Stimulated activated naive CD8-positive, alpha-beta T cell treated with anti-CD3 and anti-CD28 coated beads, Interleukin-15, Interleukin-2, amounts not matched to agents 100 ng/mL and 50 ng/mL, for 24 hours (primary cell): ENCODE data around the gene NADSYN1.
"Not testable (repeated sequence)": the region's sequence is repeated elsewhere in the genome, so short reads cannot be mapped to it uniquely, and the experiment has no call there.

Experiments used
- H3K27ac Mint-ChIP-seq: one replicate; pipeline ENCODE4 v1.8.0; 2021; ENCODE audit warnings: mild to moderate bottlenecking, mixed read lengths
- H3K27me3 Mint-ChIP-seq: one replicate; pipeline ENCODE4 v1.8.0; 2021; ENCODE audit warnings: mixed read lengths
- H3K36me3 Mint-ChIP-seq: one replicate; pipeline ENCODE4 v1.8.0; 2021; ENCODE audit warnings: low read depth, mixed read lengths
- H3K4me1 Mint-ChIP-seq: one replicate; pipeline ENCODE4 v1.8.0; 2021; ENCODE audit warnings: low read depth, mixed read lengths
- H3K4me3 Mint-ChIP-seq: one replicate; pipeline ENCODE4 v1.8.0; 2021; ENCODE audit warnings: mild to moderate bottlenecking, mixed read lengths
- H3K9me3 Mint-ChIP-seq: one replicate; pipeline ENCODE4 v1.8.0; 2021; ENCODE audit warnings: mixed read lengths

The NADSYN1 gene

DNA sequence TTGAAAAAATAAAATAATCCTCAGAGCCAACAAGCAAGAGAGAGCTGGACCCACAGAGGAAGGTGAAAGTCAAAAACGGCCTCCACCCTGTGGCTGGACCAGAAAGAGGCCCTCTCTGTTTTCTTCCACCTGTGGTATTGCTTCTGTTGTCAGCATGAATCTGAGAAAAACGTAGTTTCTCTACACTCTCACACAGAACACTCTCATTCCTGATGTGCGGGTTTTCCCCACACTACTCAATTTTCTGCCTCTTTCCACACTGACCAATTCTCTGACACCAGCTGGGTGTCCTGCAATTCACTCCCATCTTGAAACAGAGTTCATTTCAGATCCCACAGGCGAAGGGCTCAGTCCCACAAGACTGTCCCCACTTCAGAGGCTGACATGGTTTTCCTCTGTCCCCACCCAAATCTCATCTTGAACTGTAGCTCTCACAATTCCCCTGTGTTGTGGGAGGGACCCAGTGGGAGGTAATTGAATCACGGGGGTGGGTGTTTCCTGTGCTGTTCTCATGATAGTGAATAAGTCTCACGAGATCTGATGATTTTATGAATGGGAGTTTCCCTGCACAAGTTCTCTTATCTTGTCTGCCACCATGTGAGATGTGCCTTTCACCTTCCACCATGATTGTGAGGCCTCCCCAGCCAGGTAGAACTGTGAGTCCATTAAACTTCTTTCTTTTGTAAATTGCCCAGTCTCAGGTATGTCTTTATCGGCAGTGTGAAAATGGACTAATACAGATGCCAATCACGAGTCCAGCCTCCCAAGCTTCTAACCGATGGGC lies 87.7 kb downstream of the NADSYN1 start:
- not testable (repeated sequence) for H3K4me3 Mint-ChIP-seq, H3K27ac Mint-ChIP-seq, H3K36me3 Mint-ChIP-seq
- peaks cover 12% of the 10 kb centered on the region for H3K27me3 Mint-ChIP-seq
- peaks cover 12% of the 10 kb centered on the region for H3K9me3 Mint-ChIP-seq
- H3K4me1 Mint-ChIP-seq = peaks cover 27% of the 10 kb centered on the region

DNA sequence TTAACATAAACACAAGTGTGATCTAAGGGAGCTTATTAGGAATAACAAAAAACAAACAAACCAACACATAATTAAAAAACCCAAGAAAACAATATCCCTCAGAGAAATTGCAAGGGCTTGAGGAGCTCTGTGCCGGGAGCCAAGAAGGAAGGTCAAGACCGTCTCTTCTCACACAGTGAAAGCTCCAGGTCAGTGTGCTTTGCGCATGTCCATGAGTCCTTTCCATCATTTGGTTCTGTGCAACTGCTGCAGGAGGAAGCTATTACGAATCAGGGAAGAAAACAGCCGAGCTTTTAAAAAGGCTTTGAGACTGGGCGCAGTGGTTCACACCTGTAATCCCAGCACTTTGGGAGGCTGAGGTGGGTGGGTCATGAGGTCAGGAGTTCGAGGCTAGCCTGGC lies 89.4 kb downstream of the NADSYN1 start:
- no peak overlapping the region for H3K27ac Mint-ChIP-seq
- H3K36me3 Mint-ChIP-seq = peaks cover 4% of the 10 kb centered on the region
- peaks cover 27% of the 10 kb centered on the region for H3K4me1 Mint-ChIP-seq
- no peak overlapping the region for H3K4me3 Mint-ChIP-seq
- H3K27me3 Mint-ChIP-seq = peaks cover 19% of the 10 kb centered on the region
- peaks cover 19% of the 10 kb centered on the region for H3K9me3 Mint-ChIP-seq

DNA sequence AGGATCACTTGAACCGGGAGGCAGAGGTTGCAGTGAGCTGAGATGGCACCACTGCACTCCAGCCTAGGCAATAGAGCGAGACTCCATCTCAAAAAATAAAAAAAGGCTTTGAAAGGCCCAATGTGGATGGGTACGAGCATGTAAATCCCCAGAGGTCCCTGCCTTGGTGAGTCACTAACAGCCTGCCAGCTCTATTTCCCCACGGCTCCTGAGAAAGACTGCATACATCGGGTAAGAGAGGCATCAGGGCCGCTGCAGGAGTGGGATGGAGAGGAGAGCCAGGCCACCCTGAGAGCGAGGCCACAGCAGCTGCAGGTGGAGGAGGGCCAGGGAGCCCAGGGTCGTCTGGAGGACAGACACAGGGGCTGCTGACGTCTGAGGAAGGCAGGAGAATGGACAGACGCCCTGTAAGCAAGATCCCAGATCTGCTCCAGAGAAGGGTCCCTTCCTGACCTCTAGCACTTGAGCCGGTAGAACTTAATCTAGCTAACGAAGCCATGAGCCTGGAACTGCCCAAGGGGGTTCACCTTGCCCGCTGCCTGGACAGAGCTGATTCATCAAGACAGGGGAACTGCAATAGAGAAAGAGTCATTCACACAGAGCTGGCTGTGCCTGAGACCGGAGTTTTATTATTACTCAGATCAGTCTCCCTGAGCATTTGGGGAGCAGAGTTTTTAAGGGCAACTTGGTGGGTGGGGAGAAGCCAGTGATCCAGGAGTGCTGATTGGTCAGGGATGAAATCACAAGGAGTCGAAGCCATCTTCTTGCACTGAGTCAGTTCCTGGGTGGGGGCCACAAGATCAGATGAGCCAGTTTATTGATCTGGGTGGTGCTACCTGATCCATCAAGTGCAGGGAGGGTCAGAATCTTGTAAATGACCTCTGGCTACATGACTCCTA lies 90.1 kb downstream of the NADSYN1 start:
- Mint-ChIP-seq H3K9me3 (peaks cover 19% of the 10 kb centered on the region), H3K4me1 (peaks cover 27% of the 10 kb centered on the region), H3K27ac (peak overlapping the region; percentile 26), H3K36me3 (peaks cover 4% of the 10 kb centered on the region), H3K27me3 (peaks cover 25% of the 10 kb centered on the region), H3K4me3 (no peak overlapping the region)

DNA sequence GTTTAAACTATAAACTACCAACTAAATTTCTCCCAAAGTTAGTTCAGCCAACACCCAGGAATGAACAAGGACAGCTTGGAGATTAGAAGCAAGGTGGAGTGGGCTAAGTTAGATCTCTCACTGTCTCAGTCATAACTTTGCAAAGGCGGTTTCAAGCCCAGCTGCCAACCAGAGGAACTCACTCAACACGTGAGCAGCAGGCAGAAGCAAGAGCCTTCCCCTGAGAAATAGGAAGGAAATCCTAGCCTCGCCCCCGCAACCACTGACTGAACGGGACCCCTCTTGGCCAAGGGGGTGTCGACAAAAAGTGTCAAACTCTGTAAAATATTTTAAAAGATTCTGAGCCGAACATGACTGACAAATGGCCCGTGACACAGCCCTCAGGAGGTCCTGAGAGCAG lies 90.9 kb downstream of the NADSYN1 start:
- peaks cover 27% of the 10 kb centered on the region for H3K4me1 Mint-ChIP-seq
- H3K4me3 Mint-ChIP-seq = no peak overlapping the region
- H3K9me3 Mint-ChIP-seq = peaks cover 19% of the 10 kb centered on the region
- H3K27me3 Mint-ChIP-seq = peaks cover 28% of the 10 kb centered on the region
- H3K36me3 Mint-ChIP-seq = peaks cover 4% of the 10 kb centered on the region
- peak overlapping the region; percentile 26 for H3K27ac Mint-ChIP-seq

DNA sequence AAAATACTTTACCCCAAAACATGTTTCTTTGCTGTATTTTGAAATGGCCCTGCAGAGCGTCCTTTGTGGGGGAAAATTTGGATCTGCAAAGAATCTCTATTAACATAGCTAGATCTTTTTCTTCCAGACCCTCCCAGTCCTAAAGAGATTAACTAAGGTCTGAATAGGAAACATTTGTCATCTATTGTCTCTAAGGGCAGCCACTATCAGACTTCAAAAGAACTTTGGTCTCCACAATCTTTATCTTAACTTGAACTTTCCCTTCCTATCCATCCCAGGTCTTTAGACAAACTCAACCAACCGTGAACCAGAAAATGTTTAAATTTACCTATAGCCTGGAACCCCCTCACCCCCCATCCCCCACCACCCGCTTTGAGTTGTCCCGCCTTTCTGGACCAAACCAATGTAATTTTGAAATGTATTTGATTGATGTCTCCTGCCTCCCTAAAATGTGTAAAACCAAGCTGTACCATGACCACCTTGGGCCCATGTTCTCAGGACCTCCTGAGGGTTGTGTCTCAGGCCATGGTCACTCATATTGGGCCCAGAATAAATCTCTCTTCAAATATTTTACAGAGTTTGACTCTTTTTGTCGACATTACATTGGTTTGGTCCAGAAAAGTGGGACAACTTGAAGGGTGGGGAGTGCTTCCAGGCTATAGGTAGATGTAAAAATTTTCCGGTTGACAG lies 91.7 kb downstream of the NADSYN1 start:
- no peak overlapping the region for H3K27ac Mint-ChIP-seq
- peaks cover 36% of the 10 kb centered on the region for H3K27me3 Mint-ChIP-seq
- peaks cover 27% of the 10 kb centered on the region for H3K4me1 Mint-ChIP-seq
- peaks cover 19% of the 10 kb centered on the region for H3K9me3 Mint-ChIP-seq
- peaks cover 4% of the 10 kb centered on the region for H3K36me3 Mint-ChIP-seq
- no peak overlapping the region for H3K4me3 Mint-ChIP-seq

DNA sequence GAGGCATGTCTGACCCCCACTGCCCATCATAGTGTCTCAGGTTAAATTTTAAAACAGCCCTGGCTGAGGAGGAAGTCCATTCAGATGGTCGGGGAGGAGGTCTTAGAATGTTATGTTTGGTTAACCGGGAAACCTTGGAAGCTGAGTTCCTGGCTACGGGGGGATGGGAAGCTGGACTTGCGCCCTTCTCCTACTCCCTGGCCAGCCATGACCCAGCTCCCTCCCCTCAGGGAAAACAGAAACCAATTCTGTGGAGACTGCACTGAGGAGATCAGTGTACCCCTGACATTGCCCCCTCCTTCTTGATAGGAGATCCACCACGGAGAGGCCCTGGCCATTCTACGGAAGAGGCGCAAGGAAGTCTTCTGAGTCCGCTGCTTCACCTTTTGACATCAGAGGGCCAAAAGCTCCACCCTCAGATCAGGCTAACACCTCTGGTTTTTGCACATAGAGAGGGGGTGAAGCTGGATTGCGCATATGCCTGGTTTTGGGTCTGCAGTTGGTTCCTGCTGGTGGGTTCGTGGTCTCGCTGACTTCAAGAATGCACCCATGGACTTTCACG lies 92.5 kb downstream of the NADSYN1 start:
- H3K36me3 Mint-ChIP-seq = peaks cover 4% of the 10 kb centered on the region
- no peak overlapping the region for H3K4me3 Mint-ChIP-seq
- H3K27ac Mint-ChIP-seq = no peak overlapping the region
- peaks cover 43% of the 10 kb centered on the region for H3K27me3 Mint-ChIP-seq
- peaks cover 27% of the 10 kb centered on the region for H3K4me1 Mint-ChIP-seq
- peaks cover 19% of the 10 kb centered on the region for H3K9me3 Mint-ChIP-seq

DNA sequence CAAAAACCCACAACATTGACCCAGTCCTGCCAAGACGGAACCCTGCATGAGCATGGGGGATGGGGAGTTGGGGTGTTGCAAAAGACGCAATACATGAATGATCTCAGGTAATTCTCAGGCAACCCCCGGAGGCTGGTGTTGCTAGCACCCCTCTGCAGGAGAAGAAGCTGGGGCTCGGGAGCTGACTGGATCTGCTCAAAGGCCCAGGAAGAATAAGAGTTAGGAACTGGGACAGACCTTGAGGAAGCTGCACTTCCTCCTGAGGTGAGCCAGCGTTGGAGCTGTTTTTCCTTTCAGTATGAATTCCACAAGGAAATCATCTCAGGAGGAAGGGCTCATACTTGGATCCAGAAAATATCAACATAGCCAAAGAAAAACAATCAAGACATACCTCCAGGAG lies 95.1 kb downstream of the NADSYN1 start, which contains the start of gene KRTAP5-9:
Gene KRTAP5-9 (plus strand): TSS at position 301 of the 400 bp plus-strand sequence. CDS start 238 bp downstream, outside the sequence.
- peaks cover 6% of the 10 kb centered on the region for H3K9me3 Mint-ChIP-seq

DNA sequence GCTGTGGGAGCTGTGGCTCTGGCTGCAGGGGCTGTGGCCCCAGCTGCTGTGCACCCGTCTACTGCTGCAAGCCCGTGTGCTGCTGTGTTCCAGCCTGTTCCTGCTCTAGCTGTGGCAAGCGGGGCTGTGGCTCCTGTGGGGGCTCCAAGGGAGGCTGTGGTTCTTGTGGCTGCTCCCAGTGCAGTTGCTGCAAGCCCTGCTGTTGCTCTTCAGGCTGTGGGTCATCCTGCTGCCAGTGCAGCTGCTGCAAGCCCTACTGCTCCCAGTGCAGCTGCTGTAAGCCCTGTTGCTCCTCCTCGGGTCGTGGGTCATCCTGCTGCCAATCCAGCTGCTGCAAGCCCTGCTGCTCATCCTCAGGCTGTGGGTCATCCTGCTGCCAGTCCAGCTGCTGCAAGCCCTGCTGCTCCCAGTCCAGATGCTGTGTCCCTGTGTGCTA lies 95.7 kb downstream of the NADSYN1 start:
- H3K4me3 Mint-ChIP-seq = no peak overlapping the region
- no peaks in the 10 kb centered on the region for H3K36me3 Mint-ChIP-seq
- H3K9me3 Mint-ChIP-seq = peaks cover 6% of the 10 kb centered on the region
- peaks cover 16% of the 10 kb centered on the region for H3K4me1 Mint-ChIP-seq
- H3K27me3 Mint-ChIP-seq = peaks cover 36% of the 10 kb centered on the region
- no peak overlapping the region for H3K27ac Mint-ChIP-seq

More for the DNA sequence above, 95.1 kb downstream of the NADSYN1 start, which contains the start of gene KRTAP5-9:
- no peak within 1 kb of the TSS for H3K27ac Mint-ChIP-seq
- peaks cover 36% of the 10 kb centered on the region for H3K27me3 Mint-ChIP-seq
- no peak within 1 kb of the TSS for H3K4me3 Mint-ChIP-seq
- peaks cover 22% of the 10 kb centered on the region for H3K4me1 Mint-ChIP-seq
- no peaks in the 10 kb centered on the region for H3K36me3 Mint-ChIP-seq
